ENCODE measurements around the gene COL6A2. TPM values are rescaled to one million over a fixed set of nuclear protein-coding genes. Genes with fewer than 3 reads are reported as not detected.

The COL6A2 gene
- total RNA-seq, 1 donor from 2014 or later, result 378 TPM

GRCh38 chr21:46081862-46082712, 15.8 kb upstream of the COL6A2 start:
- Mint-ChIP-seq H3K27me3 (ENCODE audit: unreplicated experiment) (peaks cover 4% of the 10 kb centered on the region), H3K36me3 (ENCODE audit: low read depth, unreplicated experiment) (no peaks in the 10 kb centered on the region), H3K4me1 (ENCODE audit: unreplicated experiment) (peaks cover 5% of the 10 kb centered on the region), H3K4me3 (ENCODE audit: unreplicated experiment) (no peak overlapping the region), H3K9me3 (ENCODE audit: unreplicated experiment) (no peaks in the 10 kb centered on the region), H3K27ac (ENCODE audit: unreplicated experiment) (no peak overlapping the region)
- TF ChIP-seq CTCF (IDR thresholded peaks at IDR 0.05; ENCODE audit: unreplicated experiment), result no peak
- DNase-seq (ENCODE audit: low spot score), result no peak

- TF ChIP-seq CTCF (IDR thresholded peaks at IDR 0.05; ENCODE audit: unreplicated experiment), result no peak
These were observed 15.3 kb upstream of the COL6A2 start for GRCh38 chr21:46082713-46082962.

GRCh38 chr21:46082963-46083790, 14.7 kb upstream of the COL6A2 start:
- Mint-ChIP-seq H3K4me1 (ENCODE audit: unreplicated experiment) (no peaks in the 10 kb centered on the region), H3K9me3 (ENCODE audit: unreplicated experiment) (no peaks in the 10 kb centered on the region), H3K36me3 (ENCODE audit: low read depth, unreplicated experiment) (no peaks in the 10 kb centered on the region), H3K27ac (ENCODE audit: unreplicated experiment) (no peak overlapping the region), H3K27me3 (ENCODE audit: unreplicated experiment) (peaks cover 2% of the 10 kb centered on the region), H3K4me3 (ENCODE audit: unreplicated experiment) (no peak overlapping the region)
- no peak for TF ChIP-seq CTCF (IDR thresholded peaks at IDR 0.05; ENCODE audit: unreplicated experiment)
- no peak for DNase-seq (ENCODE audit: low spot score)

More at GRCh38 chr21:46082713-46082962, 15.3 kb upstream of the COL6A2 start:
- Mint-ChIP-seq H3K27ac (ENCODE audit: unreplicated experiment) (no peak overlapping the region), H3K4me3 (ENCODE audit: unreplicated experiment) (no peak overlapping the region), H3K9me3 (ENCODE audit: unreplicated experiment) (no peaks in the 10 kb centered on the region), H3K4me1 (ENCODE audit: unreplicated experiment) (no peaks in the 10 kb centered on the region), H3K36me3 (ENCODE audit: low read depth, unreplicated experiment) (no peaks in the 10 kb centered on the region), H3K27me3 (ENCODE audit: unreplicated experiment) (peaks cover 4% of the 10 kb centered on the region)
- DNase-seq (ENCODE audit: low spot score), result no peak

- DNase-seq (ENCODE audit: low spot score), result no peak
- no peaks in the 10 kb centered on the region for H3K27me3 Mint-ChIP-seq (ENCODE audit: unreplicated experiment)
- no peak overlapping the region for H3K27ac Mint-ChIP-seq (ENCODE audit: unreplicated experiment)
- no peak for TF ChIP-seq CTCF (IDR thresholded peaks at IDR 0.05; ENCODE audit: unreplicated experiment)
- no peaks in the 10 kb centered on the region for H3K4me1 Mint-ChIP-seq (ENCODE audit: unreplicated experiment)
- no peaks in the 10 kb centered on the region for H3K36me3 Mint-ChIP-seq (ENCODE audit: low read depth, unreplicated experiment)
- no peaks in the 10 kb centered on the region for H3K9me3 Mint-ChIP-seq (ENCODE audit: unreplicated experiment)
- no peak overlapping the region for H3K4me3 Mint-ChIP-seq (ENCODE audit: unreplicated experiment)
These were observed 13.9 kb upstream of the COL6A2 start for GRCh38 chr21:46083791-46084561.
